Naive thymus-derived CD4-positive, alpha-beta T cell (primary cell): ENCODE data around the gene HEXD. TPM values are rescaled to one million over a fixed set of nuclear protein-coding genes. Genes with fewer than 3 reads are reported as not detected.

Experiments
- ATAC-seq: fragments of 150-1000 bp; cut with Tn5 transposase; 2 replicates; pipeline ENCODE4 v1.10.0; 2021; ENCODE audit warnings: mild to moderate bottlenecking, moderate library complexity
- CTCF ChIA-PET: fragments of 350-600 bp; sonication (Branson Sonifier 250); formaldehyde crosslinking; loops from one replicate; lab custom pipeline; 2021; ENCODE audit warnings: antibody characterized with exemption; lab: Charles Lee
- POLR2A ChIA-PET: fragments of 350-600 bp; sonication (Branson Sonifier 250); formaldehyde crosslinking; loops from one replicate; lab custom pipeline; 2021; ENCODE audit warnings: antibody characterized with exemption, inconsistent platforms; lab: Charles Lee
- DNase-seq, 9 donors: peaks; one replicate each; pipeline versions ENCODE4 v3.0.0 to v3.0.0-alpha.2; 2020 to 2022; ENCODE audit warnings: mixed read lengths in 1 of 9
- H3K27ac ChIP-seq: one replicate; pipeline ENCODE4 v1.7.0; 2013; ENCODE audit warnings: mild to moderate bottlenecking, low read depth, low read length, moderate library complexity
- H3K27me3 ChIP-seq, 2 donors: one replicate each; pipeline ENCODE4 v1.7.0; 2013; ENCODE audit warnings: low read length in 2 of 2, mild to moderate bottlenecking in 2 of 2, moderate library complexity in 2 of 2; ENCODE audit not compliant: control insufficient read depth in 2 of 2, insufficient read depth in 2 of 2
- H3K36me3 ChIP-seq, 3 experiments: 1 replicate in 2 of 3; 2 replicates in 1 of 3; pipeline ENCODE4 v1.7.0; 2013; ENCODE audit warnings: low read length in 3 of 3, mild to moderate bottlenecking in 3 of 3, moderate library complexity in 1 of 3; ENCODE audit not compliant: insufficient read depth in 3 of 3, control insufficient read depth in 2 of 3
- H3K4me1 ChIP-seq, 2 donors: one replicate each; pipeline ENCODE4 v1.7.0; 2013; ENCODE audit warnings: low read length in 2 of 2, mild to moderate bottlenecking in 2 of 2, moderate library complexity in 1 of 2; ENCODE audit not compliant: control insufficient read depth in 2 of 2, insufficient read depth in 2 of 2
- H3K4me3 ChIP-seq: 2 replicates; pipeline ENCODE4 v1.7.0; 2013; ENCODE audit warnings: mild to moderate bottlenecking, low read length
- H3K9me3 ChIP-seq, 3 experiments: 1 replicate in 2 of 3; 2 replicates in 1 of 3; pipeline ENCODE4 v1.7.0; 2013; ENCODE audit warnings: low read length in 3 of 3; ENCODE audit not compliant: control insufficient read depth in 2 of 3
- H3K27ac Mint-ChIP-seq, 9 donors: one replicate each; pipeline ENCODE4 v1.8.0; 2020 to 2022; ENCODE audit warnings: mixed read lengths in 9 of 9, mild to moderate bottlenecking in 8 of 9, moderate library complexity in 5 of 9, inconsistent platforms in 2 of 9
- H3K27me3 Mint-ChIP-seq, 5 donors: one replicate each; pipeline ENCODE4 v1.8.0; 2021 to 2022; ENCODE audit warnings: mixed read lengths in 5 of 5, mild to moderate bottlenecking in 1 of 5
- H3K36me3 Mint-ChIP-seq, 5 donors: one replicate each; pipeline ENCODE4 v1.8.0; 2020 to 2022; ENCODE audit warnings: mixed read lengths in 5 of 5, mild to moderate bottlenecking in 3 of 5, inconsistent platforms in 1 of 5
- H3K4me1 Mint-ChIP-seq, 7 donors: one replicate each; pipeline ENCODE4 v1.8.0; 2020 to 2022; ENCODE audit warnings: mixed read lengths in 7 of 7, mild to moderate bottlenecking in 3 of 7, inconsistent platforms in 1 of 7
- H3K4me3 Mint-ChIP-seq, 10 donors: one replicate each; pipeline ENCODE4 v1.8.0; 2020 to 2022; ENCODE audit warnings: mild to moderate bottlenecking in 10 of 10, mixed read lengths in 10 of 10, moderate library complexity in 6 of 10, inconsistent platforms in 2 of 10
- H3K9me3 Mint-ChIP-seq, 11 donors: one replicate each; pipeline ENCODE4 v1.8.0; 2020 to 2022; ENCODE audit warnings: mixed read lengths in 11 of 11, mild to moderate bottlenecking in 4 of 11, inconsistent platforms in 1 of 11, moderate library complexity in 1 of 11
- intact Hi-C, 2 donors: fragments of 100-400 bp; cut with micrococcal nuclease; formaldehyde crosslinking; loops; one replicate each; pipeline ENCODE4 v1.15.1; 2023
- polyA plus RNA-seq, 2 donors: library from polyadenylated mRNA; unstranded; fragments of 300-500 nt; fragmentation: Illumina TruSeq; gene quantifications; one replicate each; pipeline ENCODE4 v1.2.3, GENCODE V29; 2021
- total RNA-seq, 6 experiments: library from RNA in 5 of 6; stranded (reverse) in 5 of 6; gene quantifications; 1 replicate in 5 of 6; 2 replicates in 1 of 6; pipeline ENCODE4 v1.2.3 and lab custom pipeline; 2021 to 2026

HEXD gene
- total and polyA plus RNA-seq, 7 experiments from 2014 or later = 12.5 to 153 (median 66.8) TPM

DNA sequence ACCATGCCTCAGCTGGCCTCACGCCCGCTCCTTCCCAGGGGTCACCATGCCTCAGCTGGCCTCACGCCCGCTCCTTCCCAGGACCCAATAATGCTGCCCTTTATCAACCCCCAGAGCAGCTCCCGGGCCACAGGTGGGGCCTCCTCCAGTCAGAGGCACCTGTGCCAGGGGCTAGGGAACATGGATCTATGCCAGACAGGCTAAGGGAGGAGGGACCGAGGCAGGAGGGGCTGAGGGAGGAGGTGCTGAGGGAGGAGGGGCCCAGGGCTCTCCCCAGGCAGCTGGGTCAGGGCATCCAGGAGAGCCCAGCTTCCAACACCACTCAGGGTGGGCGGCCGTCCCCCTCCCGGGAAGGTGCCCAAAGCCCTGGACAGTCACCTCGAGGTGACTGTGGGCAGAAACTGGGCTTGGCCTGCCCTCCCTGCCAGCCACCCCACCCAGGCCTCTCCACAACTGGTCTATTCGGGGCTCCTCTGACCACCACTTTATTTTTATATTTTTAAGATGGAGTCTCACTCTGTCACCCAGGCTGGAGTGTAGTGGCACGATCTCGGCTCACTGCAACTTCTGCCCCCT is 27.2 kb upstream of the HEXD start:
- no peaks in the 10 kb centered on the region for H3K9me3 ChIP-seq
- Mint-ChIP-seq H3K4me3 (no peak overlapping the region), H3K27me3 (no peaks in the 10 kb centered on the region), H3K36me3 (peaks cover 0 to 18% (median 3%) of the 10 kb centered on the region in 5 donors), H3K27ac (no peak overlapping the region), H3K9me3 (peaks cover 0 to 2% (median 0%) of the 10 kb centered on the region in 11 donors), H3K4me1 (peaks cover 0 to 10% (median 7%) of the 10 kb centered on the region in 7 donors)
- intact Hi-C loops = no loop called here
- DNase-seq = no peak
- ChIA-PET CTCF (no interaction called here), POLR2A (no interaction called here)
- ATAC-seq = no peak
- no peak overlapping the region for H3K4me3 ChIP-seq
- no peaks in the 10 kb centered on the region for H3K27me3 ChIP-seq
- H3K36me3 ChIP-seq = peaks cover 0 to 31% (median 0%) of the 10 kb centered on the region in 3 experiments
- H3K27ac ChIP-seq = no peak overlapping the region
- peaks cover 0 to 5% of the 10 kb centered on the region in 2 donors for H3K4me1 ChIP-seq

DNA sequence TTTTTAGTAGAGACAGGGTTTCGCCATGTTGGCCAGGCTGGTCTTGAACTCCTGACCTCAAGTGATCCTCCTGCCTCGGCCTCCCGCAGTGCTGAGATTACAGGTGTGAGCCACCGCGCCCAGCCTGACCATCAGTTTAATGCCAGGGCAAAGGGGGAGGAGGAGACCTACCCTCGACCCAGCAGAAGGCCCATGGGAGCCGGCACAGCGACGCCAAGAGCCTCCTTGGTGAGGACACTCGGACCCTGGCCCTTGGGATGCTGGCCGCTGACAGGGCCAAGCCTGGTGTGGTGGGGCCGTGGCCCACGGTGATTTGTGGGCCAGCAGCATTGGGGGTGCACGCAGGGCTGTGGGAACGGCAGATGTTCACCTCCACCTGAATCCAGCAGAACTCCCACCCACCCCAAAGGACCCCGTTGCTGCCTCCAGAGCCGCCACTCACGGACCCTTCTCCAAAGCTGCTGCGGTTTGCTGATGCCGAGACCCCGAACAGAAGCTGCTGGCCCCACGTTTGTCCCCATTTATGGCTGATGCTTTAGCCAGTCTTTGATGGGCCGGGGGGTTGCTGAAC is 26.6 kb upstream of the HEXD start:
- H3K4me3 Mint-ChIP-seq = no peak overlapping the region
- Histone ChIP-seq H3K9me3 (no peaks in the 10 kb centered on the region), H3K4me3 (no peak overlapping the region), H3K27ac (no peak overlapping the region), H3K4me1 (peaks cover 0 to 5% of the 10 kb centered on the region in 2 donors), H3K27me3 (no peaks in the 10 kb centered on the region), H3K36me3 (peaks cover 0 to 32% (median 0%) of the 10 kb centered on the region in 3 experiments)
- H3K9me3 Mint-ChIP-seq = peaks cover 0 to 2% (median 0%) of the 10 kb centered on the region in 11 donors
- peaks cover 0 to 14% (median 7%) of the 10 kb centered on the region in 7 donors for H3K4me1 Mint-ChIP-seq
- POLR2A ChIA-PET = no interaction called here
- no peaks in the 10 kb centered on the region for H3K27me3 Mint-ChIP-seq
- DNase-seq = no peak
- CTCF ChIA-PET = no interaction called here
- ATAC-seq = no peak
- peaks cover 0 to 23% (median 8%) of the 10 kb centered on the region in 5 donors for H3K36me3 Mint-ChIP-seq
- intact Hi-C loops = no loop called here
- H3K27ac Mint-ChIP-seq = no peak overlapping the region

DNA sequence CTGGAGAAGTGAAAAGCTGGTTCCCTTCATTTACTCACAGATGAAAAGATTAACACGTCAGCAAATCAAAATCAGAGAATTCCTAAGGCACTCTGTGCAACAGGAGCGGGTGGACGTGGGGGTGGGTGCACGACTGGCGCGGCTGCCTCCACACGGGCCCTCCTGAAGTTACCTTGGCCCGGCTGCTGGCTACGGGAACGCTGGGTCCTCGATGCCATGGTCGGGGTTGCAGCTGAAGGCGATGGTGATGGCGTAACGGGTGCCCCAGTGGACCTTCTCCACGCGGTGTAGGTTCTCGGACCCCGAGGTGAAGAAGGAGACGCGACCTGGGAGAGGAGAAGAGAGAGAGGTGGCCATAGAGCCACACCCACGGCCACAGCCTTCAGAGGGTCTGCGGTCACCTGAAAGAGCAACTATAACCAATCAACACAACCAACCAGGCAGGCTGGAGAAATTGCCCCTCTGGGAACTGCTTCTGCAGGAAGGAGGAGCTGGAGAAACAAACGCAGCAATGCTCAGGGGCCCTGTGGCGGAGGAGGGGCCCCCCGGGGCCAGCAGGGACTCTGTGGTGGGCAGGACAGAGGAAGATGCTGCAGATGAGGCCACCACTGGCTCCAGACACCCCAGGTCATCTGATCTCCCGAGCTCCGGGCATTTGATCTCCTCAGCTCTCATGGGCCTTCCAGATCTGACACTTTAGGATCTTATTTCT is 25.8 kb upstream of the HEXD start:
- ATAC-seq (no peak), DNase-seq (no peak)
- Histone ChIP-seq H3K9me3 (no peaks in the 10 kb centered on the region), H3K4me1 (no peaks in the 10 kb centered on the region), H3K27ac (no peak overlapping the region), H3K36me3 (peaks cover 0 to 37% (median 0%) of the 10 kb centered on the region in 3 experiments), H3K4me3 (no peak overlapping the region), H3K27me3 (no peaks in the 10 kb centered on the region)
- CTCF ChIA-PET = no interaction called here
- intact Hi-C loops = no loop called here
- POLR2A ChIA-PET = no interaction called here
- Mint-ChIP-seq H3K4me1 (peaks cover 0 to 13% (median 6%) of the 10 kb centered on the region in 7 donors), H3K27ac (no peak overlapping the region), H3K9me3 (peaks cover 0 to 2% (median 0%) of the 10 kb centered on the region in 11 donors), H3K27me3 (no peaks in the 10 kb centered on the region), H3K36me3 (peaks cover 0 to 23% (median 8%) of the 10 kb centered on the region in 5 donors), H3K4me3 (no peak overlapping the region)

DNA sequence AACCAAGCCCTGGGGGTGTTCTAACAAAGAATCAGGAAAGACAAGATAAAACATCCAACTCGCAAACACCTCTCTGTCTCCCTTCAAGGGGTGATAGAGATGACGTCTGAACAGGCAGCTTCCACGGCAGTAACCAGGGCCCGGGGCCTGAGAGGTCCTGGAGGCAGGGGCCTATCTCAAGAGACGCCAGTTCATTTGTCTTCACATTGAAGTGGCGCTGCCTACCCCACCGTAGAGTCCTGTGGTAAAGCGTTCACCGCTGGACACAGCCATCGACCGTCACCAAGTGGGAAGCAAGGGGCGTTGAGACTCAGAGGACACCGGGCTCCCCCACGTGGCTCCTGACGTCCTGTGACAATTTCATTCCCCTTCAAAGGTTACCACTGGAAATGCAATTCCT is 25.2 kb upstream of the HEXD start:
- H3K4me1 Mint-ChIP-seq = peaks cover 0 to 10% (median 0%) of the 10 kb centered on the region in 7 donors
- H3K9me3 ChIP-seq = no peaks in the 10 kb centered on the region
- no peak overlapping the region for H3K27ac ChIP-seq
- POLR2A ChIA-PET = interaction anchor here (0.8 kb wide), 1 partner anchor 63 kb away, joined by 3 read pairs; no protein-coding TSS in a partner anchor
- H3K4me1 ChIP-seq = no peaks in the 10 kb centered on the region
- peaks cover 0 to under 1% (median 0%) of the 10 kb centered on the region in 11 donors for H3K9me3 Mint-ChIP-seq
- ATAC-seq (no peak), DNase-seq (no peak)
- H3K36me3 Mint-ChIP-seq = peaks cover 0 to 23% (median 8%) of the 10 kb centered on the region in 5 donors
- no peak overlapping the region for H3K27ac Mint-ChIP-seq
- intact Hi-C loops = no loop called here
- H3K4me3 Mint-ChIP-seq = no peak overlapping the region
- no peak overlapping the region for H3K4me3 ChIP-seq
- CTCF ChIA-PET = no interaction called here
- no peaks in the 10 kb centered on the region for H3K27me3 ChIP-seq
- H3K27me3 Mint-ChIP-seq = no peaks in the 10 kb centered on the region
- H3K36me3 ChIP-seq = peaks cover 0 to 37% (median 0%) of the 10 kb centered on the region in 3 experiments

DNA sequence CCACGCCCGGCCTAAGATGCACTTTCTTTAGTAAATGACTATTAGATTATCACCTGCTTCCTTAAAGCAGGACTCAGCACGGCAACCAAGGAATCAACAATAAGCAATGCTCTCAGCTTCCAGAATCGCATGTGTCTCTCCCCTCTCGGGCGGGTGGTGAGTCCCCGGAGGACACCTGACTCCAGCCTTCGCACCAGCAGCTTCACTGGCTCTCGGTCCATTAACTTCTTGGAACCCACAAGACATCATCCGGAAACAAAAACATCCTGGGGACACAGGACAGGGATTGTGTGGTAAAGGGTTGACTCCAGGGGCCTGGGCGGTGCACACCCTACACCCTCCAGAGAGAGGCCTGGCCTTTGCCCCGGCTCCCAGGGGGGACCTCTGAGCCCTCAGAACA is 23.9 kb upstream of the HEXD start:
- ChIA-PET POLR2A (interaction anchor here (1.1 kb wide), 1 partner anchor 61 kb away, joined by 4 read pairs; no protein-coding TSS in a partner anchor), CTCF (no interaction called here)
- no peak overlapping the region for H3K27ac Mint-ChIP-seq
- no peak for ATAC-seq
- Histone ChIP-seq H3K4me1 (no peaks in the 10 kb centered on the region), H3K9me3 (no peaks in the 10 kb centered on the region), H3K27ac (no peak overlapping the region), H3K4me3 (no peak overlapping the region), H3K36me3 (peaks cover 0 to 37% (median 0%) of the 10 kb centered on the region in 3 experiments), H3K27me3 (no peaks in the 10 kb centered on the region)
- H3K4me1 Mint-ChIP-seq = peaks cover 0 to 10% (median 0%) of the 10 kb centered on the region in 7 donors
- intact Hi-C loops = no loop called here
- DNase-seq = no peak
- H3K27me3 Mint-ChIP-seq = no peaks in the 10 kb centered on the region
- H3K36me3 Mint-ChIP-seq = peaks cover 0 to 23% (median 8%) of the 10 kb centered on the region in 5 donors
- no peak overlapping the region for H3K4me3 Mint-ChIP-seq
- H3K9me3 Mint-ChIP-seq = no peaks in the 10 kb centered on the region

DNA sequence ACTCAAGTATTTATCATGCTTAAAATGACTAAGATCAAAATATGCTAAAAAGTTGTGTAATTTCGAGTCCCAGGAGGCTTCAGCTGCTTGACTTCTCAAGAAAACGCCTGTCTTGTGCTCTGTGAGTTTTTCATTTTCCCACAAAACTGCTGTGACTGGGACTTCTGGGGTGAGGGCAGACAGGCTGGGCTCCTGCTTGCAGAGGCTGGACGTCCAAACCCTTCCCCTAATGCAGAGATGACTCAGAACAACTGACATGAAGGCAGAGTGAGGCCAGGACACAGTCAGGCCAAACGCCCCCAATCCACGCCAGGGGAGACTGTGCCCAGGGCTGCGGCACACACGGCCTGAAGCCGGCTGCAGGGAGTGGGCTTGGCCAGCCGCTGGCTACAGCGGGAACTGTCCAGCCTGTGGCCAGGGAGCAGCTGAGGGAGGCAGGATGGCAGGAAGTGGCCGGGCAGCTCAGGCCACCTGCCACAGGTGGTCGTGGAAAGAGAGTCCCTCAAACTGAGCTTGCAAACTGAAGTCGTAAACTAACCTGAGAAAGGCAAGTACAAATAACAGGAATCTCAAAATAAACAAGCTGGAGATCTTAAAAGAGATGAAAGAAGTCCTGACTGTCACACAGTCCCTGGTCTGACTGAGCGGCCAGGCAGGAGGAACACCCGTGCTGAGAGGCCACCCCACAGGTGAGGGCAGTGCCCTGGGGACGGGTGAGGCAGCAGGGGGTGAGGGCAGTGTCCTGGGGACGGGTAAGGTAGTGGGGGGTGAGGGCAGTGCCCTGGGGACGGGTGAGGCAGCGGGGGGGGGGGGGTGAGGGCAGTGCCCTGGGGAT is 21.3 kb upstream of the HEXD start:
- POLR2A ChIA-PET = no interaction called here
- peaks cover 0 to 32% (median 3%) of the 10 kb centered on the region in 3 experiments for H3K36me3 ChIP-seq
- no peaks in the 10 kb centered on the region for H3K27me3 ChIP-seq
- ATAC-seq (no peak), DNase-seq (no peak)
- CTCF ChIA-PET = no interaction called here
- H3K9me3 Mint-ChIP-seq = no peaks in the 10 kb centered on the region
- no peaks in the 10 kb centered on the region for H3K27me3 Mint-ChIP-seq
- peaks cover 4 to 27% (median 8%) of the 10 kb centered on the region in 5 donors for H3K36me3 Mint-ChIP-seq
- H3K27ac Mint-ChIP-seq = no peak overlapping the region
- H3K4me1 ChIP-seq = peaks cover 0 to 9% of the 10 kb centered on the region in 2 donors
- intact Hi-C loops = no loop called here
- H3K4me3 Mint-ChIP-seq = no peak overlapping the region
- H3K4me1 Mint-ChIP-seq = peaks cover 7 to 20% (median 12%) of the 10 kb centered on the region in 7 donors
- H3K27ac ChIP-seq = no peak overlapping the region
- no peaks in the 10 kb centered on the region for H3K9me3 ChIP-seq
- H3K4me3 ChIP-seq = no peak overlapping the region
